RCC 7860 (cell line): ENCODE measurements around the gene TMEM229A.
"Not testable (repeated sequence)": the region's sequence is repeated elsewhere in the genome, so short reads cannot be mapped to it uniquely, and the experiment has no call there.

Experiments
- DNase-seq: peaks from one replicate; pipeline ENCODE4 v3.0.0-alpha.2; 2015; ENCODE audit warnings: low spot score
- FAIRE-seq: peaks from 2 replicates; lab custom pipeline; 2012; peaks lifted over from hg19 to GRCh38; lab: Jason Lieb, UNC

TMEM229A gene

DNA sequence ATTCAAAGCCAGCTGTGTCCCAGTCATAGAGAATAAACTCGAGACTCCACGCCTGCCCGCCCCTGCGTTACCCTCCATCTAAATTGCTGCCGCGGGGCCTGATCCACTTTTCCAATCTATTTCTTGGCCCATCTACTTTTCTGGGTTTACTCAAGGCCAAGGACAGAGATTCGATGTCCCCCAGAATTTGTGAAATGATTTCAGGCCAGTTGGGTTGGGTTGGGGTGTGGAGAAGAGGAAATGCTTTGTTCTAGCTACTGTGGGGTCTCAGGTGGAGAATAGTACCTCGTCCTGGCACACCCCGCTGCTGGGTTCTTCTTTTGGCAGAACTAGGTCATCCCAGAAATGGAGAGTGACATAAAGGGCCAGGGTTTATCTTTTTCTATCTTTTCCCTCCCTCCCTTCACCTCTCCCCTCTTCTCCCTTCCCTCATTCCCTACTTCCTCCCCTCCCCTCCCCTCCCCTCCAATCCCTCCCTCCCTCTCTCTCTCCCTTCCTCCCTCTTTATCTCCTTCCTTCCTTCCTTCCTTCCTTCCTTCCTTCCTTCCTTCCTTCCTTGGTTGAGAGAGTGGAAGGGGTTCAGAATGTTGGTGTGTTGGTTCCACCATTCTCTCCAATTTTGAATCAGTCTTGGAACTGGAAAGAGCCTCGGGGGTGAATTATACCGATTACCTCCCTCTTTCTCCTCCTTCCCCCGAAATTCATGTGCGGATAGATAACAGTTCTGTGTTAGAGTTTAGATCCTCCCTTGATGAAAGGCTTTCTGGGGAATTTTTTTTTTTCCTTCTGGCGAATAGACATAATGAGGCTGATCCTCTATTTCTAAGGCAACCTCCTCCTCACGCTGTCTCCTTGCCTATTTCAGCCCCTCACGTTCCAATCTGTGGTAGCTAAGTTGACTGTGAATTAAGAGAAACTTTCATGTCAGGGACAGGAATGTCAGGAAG is 1.2 kb upstream of the TMEM229A start:
- FAIRE-seq (no peak), DNase-seq (no peak)

DNA sequence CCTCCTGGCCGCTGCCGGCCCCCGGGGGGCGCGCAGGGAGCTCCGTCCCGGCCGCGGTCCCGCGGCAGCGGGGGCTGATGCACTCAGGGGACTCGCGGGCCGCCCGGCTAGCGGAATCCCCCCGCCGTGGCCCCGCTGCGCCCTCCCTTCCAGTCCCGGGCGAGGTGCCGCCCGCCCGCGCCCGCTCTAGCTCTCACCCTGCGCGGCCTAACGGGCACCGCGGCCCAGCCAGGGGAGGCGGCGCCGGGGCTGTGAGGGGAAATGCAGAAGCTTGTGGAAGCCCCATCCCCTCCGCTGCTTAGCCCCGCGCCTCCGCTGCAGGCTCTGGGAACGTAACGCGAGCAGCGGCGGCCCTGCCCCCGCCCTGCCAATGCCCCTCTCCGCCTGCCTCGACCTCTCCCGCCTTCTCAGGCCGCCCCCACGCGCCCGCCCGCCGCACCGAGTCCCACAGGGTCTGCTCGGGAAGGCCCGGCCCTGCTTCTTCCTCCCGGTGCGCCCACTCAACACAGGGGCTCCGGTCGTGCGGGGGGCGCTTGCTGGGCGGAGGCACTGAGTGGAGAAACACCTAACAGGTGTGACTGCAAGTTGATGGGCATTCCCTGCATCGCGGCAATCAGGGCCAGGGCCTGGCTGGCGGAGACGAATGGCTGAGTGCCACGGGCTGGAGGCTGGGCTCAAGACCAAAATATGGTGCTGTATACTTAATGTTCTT is 384 bp upstream of the TMEM229A start:
- no peak for FAIRE-seq
- no peak for DNase-seq

DNA sequence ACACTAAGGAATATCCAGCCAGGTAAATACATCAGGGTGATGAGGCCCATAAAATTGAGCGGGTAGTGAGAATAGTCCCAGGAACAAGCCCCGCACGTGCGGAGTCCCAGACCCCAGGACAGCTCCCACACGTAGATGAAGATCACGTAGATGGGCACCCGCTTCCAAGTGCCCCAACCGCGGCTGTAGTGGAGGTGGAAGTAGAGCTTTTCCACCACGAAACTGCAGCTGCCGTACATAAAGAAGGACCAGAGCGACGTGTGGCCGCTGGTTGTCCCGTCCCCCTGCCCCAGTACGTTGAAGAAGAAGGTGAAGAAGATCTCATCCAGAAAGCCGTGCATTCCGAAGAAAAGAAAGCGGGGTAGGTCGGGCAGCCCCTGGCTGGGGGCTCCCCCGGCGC is 948 bp downstream of the TMEM229A start:
- no peak for FAIRE-seq

DNA sequence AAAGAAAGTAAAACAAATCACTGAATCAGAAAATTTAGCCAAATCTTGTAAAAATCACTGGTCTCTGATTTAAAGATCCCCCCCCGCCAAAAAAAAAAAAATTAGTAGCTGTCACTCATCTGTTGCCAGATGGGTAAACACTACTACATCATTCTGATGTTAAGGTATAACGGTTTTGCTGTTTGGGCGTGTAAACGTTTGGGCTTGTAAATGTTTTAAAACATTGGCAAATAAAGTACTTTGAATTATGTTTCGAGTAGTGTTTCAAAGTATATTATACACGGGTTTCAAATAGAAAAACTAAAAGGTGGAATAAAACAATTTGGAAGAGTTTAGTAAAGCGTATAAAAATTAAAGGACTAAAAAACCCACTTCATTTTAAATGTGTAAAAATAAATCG is 1.5 kb downstream of the TMEM229A start:
- FAIRE-seq = no peak
- no peak for DNase-seq

More for the DNA sequence above, 948 bp downstream of the TMEM229A start:
- no peak for DNase-seq

DNA sequence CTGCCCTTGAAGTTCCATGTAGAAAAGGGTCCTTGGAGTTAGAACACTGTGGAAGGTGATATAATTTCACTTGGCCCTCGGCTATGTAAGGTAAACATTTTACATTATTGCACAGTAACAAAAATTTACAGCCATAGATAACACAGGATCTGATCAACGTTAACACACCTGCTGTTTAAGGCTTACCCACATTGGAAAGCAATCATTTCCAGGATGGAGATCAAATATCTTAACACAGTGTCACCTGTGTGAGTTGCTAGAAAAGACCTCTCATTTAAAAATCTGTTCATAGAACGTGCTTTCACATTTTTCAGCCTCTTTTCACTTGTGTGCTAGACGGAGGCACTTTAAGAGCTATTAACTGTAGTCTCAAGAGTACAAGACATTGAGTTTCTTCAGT is 1.9 kb downstream of the TMEM229A start:
- FAIRE-seq = no peak

DNA sequence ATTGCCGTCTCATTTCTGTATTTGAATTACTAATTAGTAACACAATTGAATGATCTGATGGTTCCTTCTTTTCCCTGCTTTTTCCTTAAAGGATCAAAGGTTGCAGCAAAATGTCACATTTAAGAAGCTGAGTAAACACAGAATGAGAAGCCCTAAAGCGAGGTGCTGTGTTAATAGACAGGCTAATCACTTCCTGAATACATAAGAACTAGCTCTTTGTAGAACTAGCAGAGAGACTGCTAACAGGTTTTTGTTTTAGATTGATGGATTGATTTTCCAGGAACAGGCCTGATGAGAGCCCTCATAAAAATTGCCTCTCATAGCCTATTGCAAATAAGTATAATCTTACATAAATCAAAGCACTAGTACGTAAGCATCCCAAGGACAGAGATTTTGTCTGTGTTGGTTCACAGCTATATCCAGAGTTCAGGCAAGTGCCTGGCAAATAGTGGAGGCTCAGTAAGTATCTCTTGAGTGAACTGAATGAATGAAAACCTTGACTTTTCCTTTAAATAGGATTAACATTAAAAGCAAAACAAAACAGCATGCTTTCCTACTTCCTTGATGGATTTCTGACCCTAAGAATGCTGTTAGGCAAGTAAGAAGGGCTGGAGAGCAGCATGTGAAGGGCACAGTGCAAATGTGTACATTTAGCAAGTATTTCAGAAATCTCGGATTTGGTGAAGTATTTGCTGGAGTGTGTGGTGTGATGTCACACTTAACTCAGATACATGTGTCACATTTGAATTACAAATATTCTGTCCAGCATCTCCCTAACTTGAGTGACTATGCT is 3.3 kb downstream of the TMEM229A start:
- FAIRE-seq = no peak

More for the DNA sequence above, 1.9 kb downstream of the TMEM229A start:
- DNase-seq = no peak

DNA sequence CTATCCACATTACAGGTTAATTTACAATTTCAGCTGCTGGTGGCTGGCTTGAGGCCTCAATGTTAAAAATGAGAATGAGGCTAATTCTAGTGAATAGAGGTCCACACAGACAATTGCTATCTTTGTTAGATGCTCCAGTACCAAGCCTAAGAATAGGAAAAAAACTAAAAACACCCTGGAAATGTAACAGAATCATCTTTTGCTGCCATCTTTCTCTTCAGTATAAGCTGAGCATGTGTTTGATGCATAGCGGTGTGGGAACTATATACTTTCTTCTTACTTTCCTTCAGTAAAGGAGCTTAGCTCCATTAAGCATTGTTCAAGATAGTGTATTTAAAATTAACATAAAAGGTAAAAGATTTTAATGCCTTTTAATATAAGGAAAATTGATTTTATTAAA is 5.6 kb downstream of the TMEM229A start:
- FAIRE-seq (no peak), DNase-seq (no peak)

More for the DNA sequence above, 3.3 kb downstream of the TMEM229A start:
- DNase-seq = no peak

DNA sequence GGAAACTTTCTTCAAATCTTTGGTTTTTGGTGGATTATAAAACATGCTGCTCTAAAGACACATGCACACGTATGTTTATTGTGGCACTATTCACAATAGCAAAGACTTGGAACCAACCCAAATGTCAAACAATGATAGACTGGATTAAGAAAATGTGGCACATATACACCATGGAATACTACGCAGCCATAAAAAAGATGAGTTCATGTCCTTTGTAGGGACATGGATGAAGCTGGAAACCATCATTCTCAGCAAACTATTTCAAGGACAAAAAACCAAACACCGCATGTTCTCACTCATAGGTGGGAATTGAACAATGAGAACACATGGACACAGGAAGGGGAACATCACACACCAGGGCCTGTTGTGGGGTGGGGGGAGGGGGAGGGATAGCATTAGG is 8.5 kb downstream of the TMEM229A start:
- not testable (repeated sequence) for DNase-seq, FAIRE-seq

DNA sequence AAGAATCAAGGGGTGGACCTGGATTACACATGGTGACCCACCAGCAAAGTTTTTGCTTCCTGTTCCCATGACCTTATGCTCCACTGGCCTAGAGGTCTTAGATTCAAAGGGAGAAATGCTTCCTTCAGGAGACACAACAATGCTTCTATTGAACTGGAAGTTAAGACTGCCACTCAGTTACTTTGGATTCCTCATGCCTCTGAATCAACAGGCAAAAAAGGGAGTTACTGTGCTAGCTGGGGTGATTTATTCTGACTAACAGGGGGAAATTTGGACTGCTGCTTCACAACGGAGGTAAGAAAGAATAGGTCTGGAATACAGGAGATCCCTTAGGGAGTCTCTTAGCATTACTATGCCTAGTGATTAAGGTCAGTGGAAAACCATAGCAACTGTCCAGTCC is 10.3 kb downstream of the TMEM229A start:
- no peak for DNase-seq
- FAIRE-seq = no peak

DNA sequence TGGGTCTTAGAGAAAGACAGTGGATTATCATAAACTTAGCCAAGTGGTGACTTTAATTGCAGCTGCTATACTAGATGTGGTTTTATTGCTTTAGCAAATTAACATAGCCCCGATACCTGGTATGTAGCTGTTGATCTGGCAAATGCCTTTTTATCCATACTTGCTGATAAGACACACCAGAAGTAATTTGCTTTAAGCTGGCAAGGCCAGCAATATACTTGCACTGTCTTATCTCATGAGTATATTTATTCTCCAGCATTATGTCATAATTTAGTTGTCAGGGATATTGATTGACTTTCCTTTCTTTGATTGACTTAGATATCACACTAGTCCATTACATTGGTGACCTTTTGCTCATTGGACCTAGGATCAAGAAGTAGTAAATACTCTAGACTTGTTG is 12.8 kb downstream of the TMEM229A start:
- no peak for FAIRE-seq

DNA sequence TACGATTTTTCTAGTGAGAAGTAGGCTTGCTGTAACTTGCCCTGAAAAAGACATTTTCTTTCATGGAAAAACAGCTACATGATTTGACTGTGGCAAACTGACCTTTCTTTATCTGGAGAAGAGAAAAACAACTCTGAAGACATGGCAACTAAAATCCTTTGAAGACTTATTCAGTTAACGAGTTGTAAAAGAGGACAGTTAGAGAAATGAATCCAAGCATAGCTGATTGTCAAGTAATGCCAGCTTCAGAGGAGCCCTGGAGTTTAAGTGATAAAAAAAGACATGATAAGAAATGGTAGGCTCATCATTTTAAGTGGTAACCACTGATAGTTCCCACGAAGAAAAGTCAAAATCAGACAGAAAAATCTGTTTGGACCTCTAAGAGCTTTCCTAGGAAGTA is 19.6 kb downstream of the TMEM229A start:
- FAIRE-seq (no peak), DNase-seq (no peak)

More for the DNA sequence above, 12.8 kb downstream of the TMEM229A start:
- no peak for DNase-seq

DNA sequence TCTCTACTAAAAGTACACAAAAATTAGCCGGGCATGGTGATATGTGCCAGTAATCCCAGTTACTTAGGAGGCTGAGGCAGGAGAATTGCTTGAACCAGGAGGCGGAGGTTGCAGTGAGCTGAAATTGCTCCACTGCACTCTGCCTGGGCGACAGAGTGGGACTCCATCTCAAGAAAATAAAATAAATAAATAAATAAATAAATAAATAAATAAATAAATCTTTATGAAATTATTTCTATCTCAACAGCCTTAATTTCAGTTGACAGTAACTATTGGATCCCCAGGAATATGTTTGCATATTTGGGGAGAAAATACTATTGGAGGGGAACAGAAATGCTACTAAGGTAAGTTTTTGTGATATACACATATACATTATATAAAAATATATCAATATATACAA is 20.0 kb downstream of the TMEM229A start:
- FAIRE-seq (no peak), DNase-seq (no peak)

DNA sequence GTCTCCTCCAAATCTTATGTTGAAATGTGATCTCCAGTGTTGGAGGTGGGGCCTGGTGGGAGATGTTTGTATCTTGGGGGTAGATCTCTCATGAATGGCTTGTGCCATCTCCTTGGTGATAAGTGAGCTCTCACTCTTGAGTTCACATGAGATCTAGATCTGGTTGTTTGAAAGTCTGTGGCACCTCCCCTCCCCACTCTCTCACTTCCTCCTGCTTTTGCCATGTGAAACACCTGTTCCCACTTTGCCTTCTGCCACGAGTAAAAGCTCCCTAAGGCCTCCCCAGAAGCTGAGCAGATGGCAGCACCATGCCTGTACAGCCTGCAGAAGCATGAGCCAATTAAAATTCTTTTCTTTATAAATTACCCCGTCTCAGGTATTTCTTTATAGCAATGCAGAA is 23.5 kb downstream of the TMEM229A start:
- no peak for DNase-seq
- no peak for FAIRE-seq

DNA sequence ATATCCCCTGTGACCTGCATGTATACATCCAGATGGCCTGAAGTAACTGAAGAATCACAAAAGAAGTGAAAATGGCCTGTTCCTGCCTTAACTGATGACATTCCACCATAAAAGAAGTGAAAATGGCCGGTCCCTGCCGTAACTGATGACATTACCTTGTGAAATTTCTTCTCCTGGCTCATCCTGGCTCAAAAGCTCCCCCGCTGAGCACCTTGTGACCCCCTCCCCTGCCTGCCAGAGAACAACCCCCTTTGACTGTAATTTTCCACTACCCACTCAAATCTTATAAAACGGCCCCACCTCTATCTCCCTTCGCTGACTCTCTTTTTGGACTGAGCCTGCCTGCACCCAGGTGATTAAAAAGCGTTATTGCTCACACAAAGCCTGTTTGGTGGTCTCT is 24.6 kb downstream of the TMEM229A start:
- not testable (repeated sequence) for FAIRE-seq

DNA sequence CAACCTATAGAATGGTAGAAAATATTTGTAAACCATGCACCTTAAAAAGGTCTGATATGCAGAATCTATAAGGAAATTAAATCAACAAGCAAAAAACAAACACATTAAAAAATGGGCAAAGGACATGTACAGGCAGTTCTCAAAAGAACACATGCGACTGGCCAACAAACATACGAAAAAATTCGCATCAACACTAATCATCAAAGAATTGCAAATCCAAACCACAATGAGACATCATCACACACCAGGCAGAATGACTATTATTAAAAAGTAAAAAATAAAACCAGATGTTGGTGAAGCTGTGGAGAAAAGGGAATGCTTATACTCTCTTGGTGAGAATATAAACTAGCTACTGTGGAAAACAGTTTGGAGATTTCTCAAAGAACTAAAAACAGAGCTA is 33.2 kb downstream of the TMEM229A start:
- no peak for FAIRE-seq

More for the DNA sequence above, 24.6 kb downstream of the TMEM229A start:
- not testable (repeated sequence) for DNase-seq

DNA sequence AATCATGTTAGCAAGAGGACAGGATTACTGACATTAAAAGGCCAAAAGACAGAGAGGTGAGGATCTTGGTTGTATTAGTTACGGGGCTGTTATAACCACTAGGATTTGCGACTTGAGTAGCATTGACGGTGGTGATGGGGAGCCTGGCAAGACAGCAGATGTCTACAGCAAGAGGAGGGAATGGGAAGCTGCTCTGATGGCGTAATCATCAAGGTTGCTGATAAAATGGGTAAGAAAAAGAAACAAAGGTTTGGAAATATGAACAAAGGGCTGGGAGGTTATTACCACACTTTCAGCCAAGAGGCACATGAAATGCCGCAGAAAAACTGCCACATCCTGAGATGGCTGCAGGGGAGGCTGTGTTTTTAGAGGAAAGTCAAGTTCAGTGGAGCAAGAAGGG is 33.9 kb downstream of the TMEM229A start:
- no peak for FAIRE-seq

More for the DNA sequence above, 33.2 kb downstream of the TMEM229A start:
- DNase-seq = no peak

DNA sequence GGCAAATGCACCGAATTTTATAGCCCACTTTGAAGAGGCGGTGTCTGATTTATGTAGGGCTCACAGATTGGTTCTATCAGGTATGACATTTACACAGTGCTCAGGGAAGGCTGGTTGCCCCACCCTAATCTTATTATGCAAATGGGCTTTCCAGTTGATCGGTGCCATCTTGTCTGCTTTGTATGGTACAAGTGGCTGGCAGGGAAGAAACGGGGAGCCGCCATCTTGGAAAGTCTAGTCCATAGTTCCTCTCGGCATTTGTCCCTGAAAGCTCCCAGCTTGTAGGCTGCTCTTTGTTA is 36.6 kb downstream of the TMEM229A start:
- FAIRE-seq (no peak), DNase-seq (no peak)

More for the DNA sequence above, 33.9 kb downstream of the TMEM229A start:
- no peak for DNase-seq

DNA sequence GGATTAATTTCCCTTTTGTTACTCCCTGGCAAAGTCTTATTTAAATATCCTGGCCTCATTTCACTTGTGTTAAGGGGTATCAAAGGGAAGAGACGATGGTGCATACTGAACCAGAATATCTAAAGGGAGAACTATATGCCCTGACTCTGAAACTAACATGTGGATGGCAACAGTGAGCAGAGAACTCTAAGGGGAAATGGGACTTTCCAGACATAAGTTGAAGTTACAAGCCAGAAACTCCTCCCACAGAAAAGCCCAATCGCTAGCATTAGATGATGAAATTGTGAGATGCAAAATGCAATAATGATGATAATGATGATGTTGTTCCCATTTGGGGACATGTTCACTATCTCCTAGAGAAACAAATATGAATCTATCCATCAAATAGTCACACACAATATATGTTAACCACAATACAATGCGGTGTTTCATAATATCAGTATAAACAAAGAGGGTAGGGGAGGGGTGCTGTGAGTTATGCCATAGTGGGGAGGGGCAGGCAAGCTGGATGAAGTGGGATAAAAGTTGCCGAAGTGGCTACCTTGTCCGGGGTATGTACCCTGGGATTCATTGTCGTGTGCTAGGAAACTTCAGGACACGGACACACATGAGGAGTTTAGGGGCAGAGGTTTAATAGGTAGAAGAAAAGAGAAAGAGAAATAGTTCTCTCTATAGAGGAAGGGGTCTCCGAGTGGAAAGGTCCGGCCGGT is 37.1 kb downstream of the TMEM229A start:
- no peak for DNase-seq
- no peak for FAIRE-seq

DNA sequence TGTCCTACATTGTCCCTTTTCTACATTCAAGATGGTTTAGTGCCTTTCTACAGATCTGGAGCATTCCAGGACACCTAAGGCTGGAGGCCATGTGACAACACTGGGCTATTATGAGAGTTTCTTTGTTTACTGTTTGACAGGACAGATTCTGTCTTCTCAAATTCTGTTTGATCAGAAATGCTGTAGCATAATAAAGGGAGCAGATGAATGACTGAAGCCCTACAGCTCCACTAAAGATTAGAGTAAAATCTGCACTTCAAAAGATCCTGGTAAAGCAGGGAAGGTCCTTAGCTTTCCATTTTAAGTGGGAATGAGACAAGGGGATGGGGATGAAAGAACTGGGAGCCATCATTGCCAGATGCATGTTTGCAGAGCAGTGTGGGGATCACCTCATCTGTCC is 38.4 kb downstream of the TMEM229A start:
- DNase-seq = no peak

DNA sequence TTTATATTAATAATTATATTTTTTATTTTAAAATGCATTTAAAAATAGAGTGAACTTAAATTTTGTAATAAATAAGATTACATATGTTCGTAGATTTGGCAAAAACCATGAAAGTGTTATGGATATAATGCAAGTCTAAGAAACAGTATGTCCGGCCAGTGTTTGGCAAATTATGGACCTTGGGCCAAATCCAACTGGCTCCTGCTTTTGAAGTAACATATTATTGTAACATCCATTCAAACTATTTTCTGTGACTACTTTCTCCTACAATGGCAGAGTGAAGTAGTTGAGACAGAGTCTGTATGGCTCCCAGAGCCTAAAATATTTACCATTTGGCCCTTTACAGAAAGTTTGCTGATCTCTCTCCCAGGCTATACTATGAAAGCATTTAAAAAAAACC is 38.9 kb downstream of the TMEM229A start:
- FAIRE-seq (no peak), DNase-seq (no peak)

More for the DNA sequence above, 38.4 kb downstream of the TMEM229A start:
- no peak for FAIRE-seq
